Fibroblast of lung (primary cell): ENCODE results near the gene SLX9.

Source experiments
- CTCF ChIP-seq, 2 donors: IDR thresholded peaks in 1 of 2; conservative IDR thresholded peaks in 1 of 2; 1 replicate in 1 of 2; 2 replicates in 1 of 2; pipeline ENCODE4 v1.5.1; 2011 to 2012; ENCODE audit warnings: low read length in 2 of 2, control low read depth in 1 of 2, inconsistent platforms in 1 of 2, low read depth in 1 of 2, mild to moderate bottlenecking in 1 of 2
- EZH2 ChIP-seq: IDR thresholded peaks from 2 replicates; pipeline ENCODE4 v1.5.1; 2012; ENCODE audit warnings: low read length, control low read depth, mild to moderate bottlenecking; ENCODE audit errors: missing control alignments

- TF ChIP-seq CTCF (conservative IDR thresholded peaks at IDR 0.05 in 1 of 2, IDR thresholded peaks at IDR 0.05 in 1 of 2; ENCODE audit: low read depth in 1 of 2, low read length in 2 of 2) (no peak), EZH2 (no peak)
Measured at GRCh38 chr21:44946254-44947041, 6.6 kb downstream of the SLX9 start.
